Stimulated activated CD4-positive, alpha-beta T cell treated with anti-CD3 and anti-CD28 coated beads, Interleukin-15, amount 100 ng/mL, for 48 hours (primary cell): ENCODE measurements around the gene SH3BP4.
"Not testable (repeated sequence)": the region's sequence is repeated elsewhere in the genome, so short reads cannot be mapped to it uniquely, and the experiment has no call there.

Experiments used
- DNase-seq, 2 donors: peaks; one replicate each; pipeline ENCODE4 v3.0.0-alpha.2; 2020; ENCODE audit warnings: low read depth in 2 of 2

The SH3BP4 gene

GRCh38 chr2:235011929-235012631 is 60.3 kb downstream of the SH3BP4 start:
- no peak for DNase-seq

DNA sequence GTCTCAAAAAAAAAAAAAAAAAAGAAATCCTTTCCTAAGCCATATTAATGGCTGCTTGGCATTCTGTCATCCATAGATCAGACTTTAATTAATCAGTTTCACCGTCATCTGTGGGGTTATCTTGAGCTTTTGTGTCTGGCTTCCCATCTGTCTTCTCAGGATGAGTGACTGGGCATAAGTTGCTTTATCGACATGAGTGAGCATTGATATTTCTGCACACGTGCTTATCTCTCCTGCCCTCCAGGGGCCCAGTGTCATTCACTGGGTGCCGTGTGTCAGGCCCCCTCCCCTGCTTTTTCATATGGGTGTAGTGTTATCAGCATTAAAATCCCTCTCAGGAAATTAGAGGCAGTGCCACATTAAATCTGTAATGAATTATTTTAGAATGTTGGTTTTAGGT is 65.6 kb downstream of the SH3BP4 start:
- no peak for DNase-seq

GRCh38 chr2:235018838-235019237 is 67.0 kb downstream of the SH3BP4 start:
- DNase-seq: no peak

GRCh38 chr2:235020141-235020540 is 68.3 kb downstream of the SH3BP4 start:
- not testable (repeated sequence) for DNase-seq

DNA sequence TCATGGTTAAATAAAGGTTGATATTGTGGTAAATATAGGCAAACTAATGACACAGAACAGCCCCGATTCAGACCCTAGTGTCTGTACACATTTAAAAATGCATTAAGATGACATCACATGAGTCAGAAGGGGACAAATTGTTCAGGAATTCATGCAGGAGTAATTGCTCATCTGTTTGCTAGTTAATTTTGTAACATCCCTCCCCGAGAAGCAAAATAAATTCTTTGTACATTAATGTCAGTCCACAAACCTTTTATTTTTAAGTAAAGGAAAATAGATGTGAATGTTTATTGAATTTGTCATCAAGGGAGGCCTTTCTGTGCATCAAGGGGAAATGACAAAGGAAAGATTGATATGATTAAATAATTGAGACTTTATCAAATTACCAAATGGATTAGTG is 69.9 kb downstream of the SH3BP4 start:
- no peak for DNase-seq

- DNase-seq: no peak
Observed at GRCh38 chr2:235024191-235024860, 72.5 kb downstream of the SH3BP4 start.

GRCh38 chr2:235024931-235025773 is 73.3 kb downstream of the SH3BP4 start:
- no peak for DNase-seq

GRCh38 chr2:235025800-235026536 is 74.2 kb downstream of the SH3BP4 start:
- DNase-seq: no peak

- DNase-seq: no peak
Observed at GRCh38 chr2:235026649-235027557, 75.1 kb downstream of the SH3BP4 start.

DNA sequence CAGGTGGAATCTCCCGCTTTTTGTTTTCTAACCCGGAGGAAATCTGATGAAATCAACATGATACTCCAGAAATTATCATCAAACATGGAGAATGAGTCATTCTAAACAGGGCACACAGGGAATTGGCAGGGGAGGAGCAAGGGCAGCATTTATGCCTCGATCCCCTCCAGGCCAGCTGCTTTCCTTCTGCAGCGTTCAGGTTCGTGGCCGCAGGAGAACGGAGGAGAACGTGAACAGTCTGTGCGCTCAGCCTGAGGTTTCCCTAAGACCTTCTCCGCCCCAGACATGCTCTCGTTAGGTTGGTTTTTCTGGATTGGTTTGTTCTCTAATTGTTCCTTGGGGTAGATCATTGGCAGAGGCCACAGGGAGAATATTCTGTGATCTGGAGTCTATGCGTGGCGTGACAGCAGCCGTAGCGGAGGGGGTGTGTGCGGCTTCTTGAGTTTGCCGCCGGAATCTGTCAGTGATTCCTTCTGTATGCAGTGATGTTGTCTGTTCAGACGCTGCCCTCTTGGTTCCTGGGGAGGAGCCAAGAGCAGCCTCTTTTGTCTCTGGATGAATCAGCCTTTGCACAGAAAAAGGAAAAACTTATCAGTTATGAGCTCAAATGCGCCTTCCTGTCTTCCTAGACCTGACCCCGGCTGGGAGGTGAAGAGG is 75.9 kb downstream of the SH3BP4 start:
- DNase-seq: no peak

GRCh38 chr2:235028646-235029045 is 76.8 kb downstream of the SH3BP4 start:
- no peak for DNase-seq

DNA sequence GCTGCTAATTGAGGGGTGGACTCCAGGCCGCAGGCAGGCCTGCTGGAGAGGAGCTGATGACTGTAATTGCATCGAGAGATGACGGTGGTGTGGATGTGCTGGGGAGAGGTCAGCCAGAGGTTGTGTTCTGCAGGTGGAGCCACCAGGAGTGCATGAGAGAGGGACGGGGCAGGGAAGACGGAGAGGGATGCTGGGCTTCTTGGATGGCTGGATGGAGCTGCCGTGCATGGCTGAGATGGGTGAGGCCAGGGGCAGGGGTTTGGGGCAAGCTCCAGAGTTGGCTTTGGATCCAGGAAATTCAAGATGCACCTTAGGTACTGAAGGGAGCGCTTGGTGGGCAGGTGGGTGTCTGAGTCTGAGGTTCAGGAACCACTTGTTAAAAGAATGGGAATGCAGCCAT is 77.2 kb downstream of the SH3BP4 start:
- DNase-seq: no peak

DNA sequence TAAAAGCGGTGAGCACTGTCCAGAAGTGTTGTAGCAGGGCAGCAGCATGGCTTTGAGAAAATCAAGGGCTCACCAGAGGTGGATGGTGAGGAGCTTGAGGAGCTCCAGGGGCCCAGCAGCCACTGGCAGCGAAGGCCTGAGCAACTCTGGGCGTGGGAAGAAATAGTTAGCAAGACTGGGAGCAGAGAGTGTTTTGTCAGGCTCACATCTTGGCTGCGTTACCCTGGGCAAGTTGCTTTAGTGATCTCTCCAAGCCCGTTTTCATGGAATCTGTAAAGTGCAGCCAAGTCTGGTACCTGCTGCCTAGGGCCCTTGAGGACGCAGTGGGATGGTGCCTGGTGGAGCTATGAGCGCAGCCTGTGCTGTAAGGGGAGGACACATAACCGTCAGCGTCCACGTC is 78.3 kb downstream of the SH3BP4 start:
- no peak for DNase-seq

GRCh38 chr2:235030936-235031335 is 79.1 kb downstream of the SH3BP4 start:
- no peak for DNase-seq

DNA sequence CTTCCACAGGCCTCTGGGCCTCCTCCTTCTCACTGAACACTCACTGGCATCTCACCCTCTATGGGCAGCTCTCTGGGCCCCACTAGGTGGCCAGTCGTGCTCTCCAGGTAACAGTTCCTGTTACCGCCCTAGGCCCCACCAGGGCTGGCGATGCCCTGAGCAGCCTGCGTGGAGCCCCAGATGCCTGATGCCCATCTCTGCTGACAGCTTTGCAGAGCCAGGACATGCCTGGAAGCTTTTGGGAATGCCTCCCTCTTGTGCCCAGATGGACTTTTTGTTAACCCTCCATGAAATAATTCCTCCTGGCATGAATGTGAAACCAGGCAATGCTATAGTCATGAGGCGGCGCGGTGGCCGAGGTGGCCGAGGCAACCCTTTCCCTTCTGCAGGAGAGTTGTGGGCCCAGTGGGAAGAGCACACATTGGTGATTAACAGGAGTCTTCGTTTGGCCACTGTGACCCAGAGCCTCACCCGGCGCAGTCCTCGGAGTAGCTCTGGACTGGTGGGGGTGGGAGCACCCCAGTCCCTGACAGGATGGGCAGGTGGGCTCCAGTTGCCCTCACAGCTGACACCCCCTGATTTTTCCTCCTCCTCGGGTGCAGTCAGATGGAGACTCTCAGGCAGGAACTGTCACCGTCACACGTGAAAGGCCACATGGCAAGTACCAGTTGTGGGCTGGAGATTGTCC is 80.0 kb downstream of the SH3BP4 start:
- DNase-seq: no peak

DNA sequence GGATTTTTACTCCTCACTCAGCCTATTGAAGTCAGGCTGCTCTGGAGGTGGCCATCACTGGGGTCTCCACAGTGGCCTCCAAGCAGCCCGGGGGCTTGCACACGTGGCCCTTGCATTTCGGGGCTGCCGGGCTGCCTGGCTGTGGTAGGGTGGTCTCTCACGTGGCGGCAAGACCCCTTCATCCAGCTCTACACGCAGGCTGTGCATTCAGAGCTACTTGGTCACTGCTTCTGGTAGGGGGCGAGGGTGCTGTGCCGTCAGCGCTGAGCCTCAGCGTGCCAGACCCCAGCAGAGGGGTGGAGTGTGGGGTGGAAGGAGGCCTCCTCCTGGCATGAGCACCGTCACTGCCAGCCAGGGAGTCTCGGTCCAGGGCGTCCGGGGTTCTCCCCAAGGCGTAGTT is 80.6 kb downstream of the SH3BP4 start:
- DNase-seq: no peak

GRCh38 chr2:235032949-235033348 is 81.1 kb downstream of the SH3BP4 start:
- no peak for DNase-seq

GRCh38 chr2:235034265-235035118 is 82.7 kb downstream of the SH3BP4 start:
- no peak for DNase-seq
